Stimulated activated CD8-positive, alpha-beta memory T cell treated with anti-CD3 and anti-CD28 coated beads, Interleukin-12 subunit alpha, Interleukin-12 subunit beta, amount 100 ng/mL, for 24 hours (primary cell): ENCODE results near the gene THRB.

ENCODE experiments used
- DNase-seq: peaks from one replicate; pipeline ENCODE4 v3.0.0-alpha.2; 2020; ENCODE audit errors: extremely low read depth

The THRB gene

DNA sequence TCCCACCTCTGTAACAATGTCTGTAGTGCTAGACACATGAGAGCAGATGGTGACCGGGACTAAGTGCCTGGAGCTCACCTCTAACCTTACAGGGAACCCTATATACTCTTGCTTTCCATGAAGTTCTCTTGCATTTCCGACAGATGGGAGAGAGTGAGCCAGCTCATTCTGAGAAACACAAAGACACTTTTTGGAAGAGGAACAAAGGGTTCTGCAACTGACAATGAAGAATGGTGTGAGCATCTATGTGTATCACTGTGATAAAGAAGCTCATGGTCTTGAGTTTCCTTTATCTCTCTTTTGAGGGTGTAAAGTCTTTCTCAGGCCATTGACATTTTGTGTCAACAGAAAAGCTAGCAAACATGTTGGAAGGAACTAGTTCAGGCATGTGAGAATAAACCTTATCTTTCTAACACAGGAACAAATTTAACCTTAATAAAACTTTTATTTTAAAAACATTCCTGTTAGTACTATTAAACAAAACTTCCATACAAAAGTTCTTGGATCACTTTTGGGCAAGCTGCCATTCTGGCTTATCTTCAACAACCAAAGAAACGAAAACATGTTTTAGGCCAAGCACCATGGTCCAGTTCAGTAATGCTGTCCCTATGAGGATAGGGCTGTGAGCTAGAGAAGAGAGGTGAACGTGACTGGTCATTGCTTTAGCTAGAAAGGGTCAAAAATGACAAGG is 142.7 kb downstream of the THRB start:
- no peak for DNase-seq

DNA sequence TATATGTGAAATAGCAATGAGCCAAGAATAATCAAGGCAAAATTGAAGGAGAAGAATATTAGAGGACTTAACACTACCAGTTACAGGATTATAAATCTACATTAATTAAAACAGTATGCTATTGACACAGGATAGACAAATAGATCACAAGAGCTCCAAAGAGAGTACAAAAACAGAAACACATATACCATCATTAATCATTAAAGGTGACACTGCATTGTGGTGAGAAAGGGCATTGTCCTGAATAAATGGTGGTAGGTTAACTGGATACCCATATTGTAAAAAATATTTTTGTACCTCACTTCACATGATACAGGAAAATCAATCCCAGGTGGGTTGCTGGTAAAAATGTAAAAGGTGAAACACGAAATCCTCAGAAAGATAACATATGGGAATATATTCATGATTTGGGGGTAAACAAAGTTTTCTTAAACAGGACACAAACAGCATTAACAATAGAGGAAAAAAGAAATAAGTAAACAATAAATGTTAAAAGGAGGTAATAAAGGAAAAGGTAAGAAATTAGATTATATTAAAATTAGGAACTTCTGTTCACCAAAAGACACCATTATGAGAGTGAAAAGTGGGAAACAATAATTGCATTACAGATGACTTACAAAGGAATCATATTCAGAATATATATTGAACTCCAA is 145.2 kb downstream of the THRB start:
- no peak for DNase-seq

DNA sequence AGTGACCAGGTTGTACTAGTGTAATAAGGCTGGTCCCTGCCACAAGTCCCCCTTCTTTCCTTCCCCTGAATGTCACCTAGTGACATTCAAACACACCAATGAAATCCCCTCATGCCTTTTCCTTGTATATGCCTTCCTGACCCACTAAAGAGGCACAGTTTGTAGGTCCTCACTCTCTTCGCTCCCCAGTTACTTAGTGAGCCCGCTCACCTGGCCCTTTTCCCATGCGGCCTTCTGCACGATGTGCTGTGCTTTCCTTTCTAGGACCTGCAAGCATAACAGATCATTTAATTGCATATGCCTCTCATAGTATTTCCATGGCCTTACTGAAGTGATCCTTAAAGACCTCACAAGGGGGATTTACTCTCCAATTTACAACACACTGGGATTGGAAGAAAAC is 146.3 kb downstream of the THRB start:
- no peak for DNase-seq

DNA sequence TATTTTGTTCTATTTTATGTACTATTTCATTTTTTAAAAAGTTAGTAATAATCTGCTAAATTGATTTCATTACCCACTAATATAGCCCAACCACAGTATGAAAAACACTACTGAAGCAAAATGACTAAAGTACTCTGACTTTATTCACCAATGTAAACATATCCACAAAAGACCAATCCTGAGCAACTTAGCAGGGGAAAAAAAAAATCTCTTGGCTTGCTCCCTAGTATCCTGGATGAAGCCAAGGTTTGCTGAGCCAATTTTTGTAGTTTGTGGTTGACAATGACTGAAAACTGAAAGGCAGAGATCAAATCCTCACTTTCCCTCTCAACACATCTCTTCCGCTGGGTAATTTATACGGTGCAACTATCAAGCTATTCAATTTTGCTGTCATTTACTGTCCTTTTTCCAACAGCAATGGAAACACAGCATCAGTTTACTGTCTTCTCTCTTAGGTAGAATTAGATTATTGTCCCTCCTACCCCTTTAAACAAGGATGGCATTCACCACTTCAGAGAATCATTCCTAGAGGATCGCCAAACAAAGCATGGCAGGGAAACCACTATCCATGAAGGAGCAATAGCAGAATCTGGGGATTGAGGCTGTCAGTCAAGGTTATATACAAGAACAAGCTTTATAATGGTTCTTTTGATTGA is 149.7 kb downstream of the THRB start:
- no peak for DNase-seq

DNA sequence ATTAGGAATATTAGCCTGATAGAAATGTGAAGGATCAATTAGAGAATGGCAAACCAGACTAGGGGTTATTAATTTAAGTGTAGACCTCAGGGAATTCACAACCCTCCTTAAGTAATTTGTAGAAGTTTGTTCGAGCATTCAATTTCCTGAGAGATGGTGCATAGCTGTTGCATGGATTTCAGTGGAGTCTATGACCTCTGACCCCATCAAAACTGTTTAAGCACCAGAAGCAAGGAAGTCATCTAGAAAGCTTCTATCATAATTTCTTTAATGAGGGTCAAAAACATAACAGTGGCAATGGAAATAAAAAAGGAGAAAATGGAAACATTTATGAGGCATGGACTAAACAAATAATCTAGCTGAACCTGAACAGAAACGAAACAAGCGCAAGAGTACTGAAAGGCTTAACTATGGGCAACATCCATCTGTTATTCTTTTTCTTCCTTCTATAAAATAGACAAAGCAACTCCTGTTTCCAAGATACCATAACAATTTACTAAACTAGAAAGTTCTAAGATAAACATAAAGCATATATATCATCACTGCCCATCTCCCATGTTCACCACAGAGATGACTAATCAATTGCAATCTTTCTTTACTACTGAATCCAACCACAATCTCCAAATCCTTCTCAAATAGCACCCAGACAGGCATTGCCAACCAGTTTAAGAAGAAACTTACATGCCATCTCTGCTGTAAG is 151.4 kb downstream of the THRB start:
- no peak for DNase-seq

DNA sequence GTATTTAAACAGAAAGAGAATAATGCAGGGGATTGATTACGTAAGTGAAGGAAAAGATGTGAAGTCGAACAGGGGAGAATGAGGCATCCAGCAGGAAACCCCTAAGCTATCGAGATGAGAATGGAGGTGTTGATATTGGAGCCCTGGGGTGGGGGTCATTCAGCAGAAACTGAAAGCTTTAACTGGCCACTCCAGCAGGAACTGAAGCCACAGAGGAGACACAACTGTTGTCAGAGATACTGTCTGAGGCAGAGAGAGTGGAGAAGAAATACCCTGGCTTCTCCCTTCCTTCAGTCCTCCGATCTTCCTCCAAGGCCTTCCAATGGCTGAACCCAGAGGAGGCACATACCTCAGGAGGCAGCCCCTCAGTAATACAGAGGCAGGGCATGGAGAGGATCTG is 152.4 kb downstream of the THRB start:
- DNase-seq = no peak

DNA sequence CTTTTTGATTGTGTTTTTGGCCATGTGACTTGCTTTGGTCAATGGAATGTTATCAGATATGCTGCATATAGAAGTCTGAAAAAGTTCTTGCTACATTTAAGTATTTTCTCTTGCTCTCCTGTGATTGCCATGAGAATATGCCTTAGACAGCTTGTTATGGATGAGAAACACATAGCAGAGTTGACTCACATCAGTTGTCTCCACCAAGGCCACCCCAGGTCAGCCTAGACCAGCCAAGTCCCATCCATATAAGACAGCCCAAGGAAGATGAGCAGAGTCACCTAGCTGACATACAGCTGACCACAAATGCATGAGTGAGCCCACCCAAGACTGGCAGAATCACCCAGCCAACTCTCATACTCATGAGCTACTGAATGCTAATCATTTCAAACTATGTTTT is 153.0 kb downstream of the THRB start:
- DNase-seq = no peak

DNA sequence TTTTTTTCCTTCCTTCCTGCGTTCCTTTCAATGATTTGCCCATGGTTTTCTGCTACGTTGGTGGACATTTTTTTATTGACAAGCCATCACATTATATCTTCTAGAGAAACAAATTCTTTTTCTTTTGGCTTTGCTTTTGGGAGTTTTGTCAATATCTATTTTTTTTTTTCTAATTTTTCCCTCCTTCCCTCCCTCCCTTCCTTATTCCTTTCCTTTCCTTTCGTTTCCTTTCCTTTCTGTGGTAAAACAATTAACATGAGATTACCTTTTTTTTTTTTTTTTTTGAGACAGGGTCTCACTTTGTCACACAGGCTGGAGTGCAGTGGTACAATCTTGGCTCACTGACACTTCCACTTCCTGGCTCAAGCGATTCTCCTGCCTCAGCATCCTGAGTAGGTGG is 153.7 kb downstream of the THRB start:
- DNase-seq = no peak

DNA sequence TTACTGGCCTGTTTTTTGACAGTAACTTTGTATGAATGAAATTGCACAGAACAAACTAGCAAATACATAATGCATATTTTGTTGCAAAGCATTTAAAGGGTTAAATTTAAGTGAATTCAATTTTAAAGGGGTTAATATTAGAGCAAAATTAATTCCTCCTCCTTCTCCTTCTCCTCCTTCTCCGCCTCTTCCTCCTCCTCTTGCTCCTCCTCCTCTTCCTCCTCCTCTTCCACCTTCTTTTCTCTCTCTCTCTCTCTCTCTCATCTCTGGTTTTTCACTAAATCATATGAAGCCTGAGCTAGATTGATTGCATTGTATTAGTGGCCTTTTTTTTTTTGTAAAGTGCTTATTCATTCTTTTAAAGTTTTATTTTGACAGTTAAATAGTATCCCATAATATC is 154.5 kb downstream of the THRB start:
- no peak for DNase-seq

DNA sequence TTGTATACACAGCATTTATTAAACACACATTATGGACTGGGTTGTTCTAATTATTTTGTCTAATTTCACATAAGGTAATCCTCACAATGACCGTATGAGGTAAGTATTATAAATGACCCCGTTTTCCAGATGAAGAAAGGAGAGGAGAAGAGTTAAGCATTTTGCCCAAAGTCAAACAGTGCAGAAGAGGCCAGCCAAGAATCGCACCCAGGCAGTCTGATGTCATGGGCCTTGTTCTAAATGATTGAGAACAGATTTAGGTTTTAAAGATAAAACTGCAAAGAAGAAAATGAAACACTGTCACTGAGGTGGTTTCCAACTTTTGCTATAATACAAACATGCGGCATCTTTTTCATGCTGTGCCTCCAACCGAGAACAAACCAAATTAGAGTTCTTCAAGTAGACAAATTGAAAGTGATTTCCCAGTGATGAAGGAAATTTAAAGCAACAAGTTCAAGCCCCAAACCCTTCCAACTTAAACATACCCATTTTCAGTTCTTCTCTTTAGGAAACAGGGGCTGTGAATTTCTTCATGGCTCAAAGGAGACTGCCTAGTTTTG is 155.3 kb downstream of the THRB start:
- DNase-seq = no peak

DNA sequence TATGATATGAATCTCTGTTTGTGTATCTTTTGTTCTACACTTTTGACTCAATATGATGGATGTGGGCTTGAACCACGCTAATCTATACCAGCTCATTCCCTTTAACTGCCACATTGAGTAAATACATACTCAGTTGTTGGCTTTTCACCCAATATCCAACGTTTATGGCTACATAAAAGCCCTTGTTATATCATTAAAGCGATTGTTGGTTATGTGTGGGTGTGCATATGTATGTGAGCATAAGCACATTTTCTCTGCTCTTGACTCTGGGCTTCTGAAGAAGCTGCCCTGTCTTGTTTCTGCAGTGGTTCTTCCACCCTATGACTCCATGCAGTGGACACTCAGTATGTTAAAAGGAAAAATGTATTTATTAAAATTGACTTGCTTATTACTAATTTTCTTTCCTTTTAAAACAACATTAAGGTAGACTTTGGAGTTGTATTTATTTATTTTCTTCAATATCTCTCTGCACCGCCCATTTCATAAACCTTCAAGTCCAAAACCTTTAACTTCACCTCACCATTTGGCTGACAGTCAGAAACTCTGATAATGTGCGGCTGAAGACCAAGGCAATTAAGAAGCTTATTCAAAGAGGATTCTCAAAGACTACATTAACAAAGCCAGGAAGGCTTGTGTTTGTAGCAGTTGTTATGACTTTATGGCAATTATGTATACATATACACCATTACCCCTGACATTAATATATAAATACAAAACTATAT is 156.1 kb downstream of the THRB start:
- no peak for DNase-seq

DNA sequence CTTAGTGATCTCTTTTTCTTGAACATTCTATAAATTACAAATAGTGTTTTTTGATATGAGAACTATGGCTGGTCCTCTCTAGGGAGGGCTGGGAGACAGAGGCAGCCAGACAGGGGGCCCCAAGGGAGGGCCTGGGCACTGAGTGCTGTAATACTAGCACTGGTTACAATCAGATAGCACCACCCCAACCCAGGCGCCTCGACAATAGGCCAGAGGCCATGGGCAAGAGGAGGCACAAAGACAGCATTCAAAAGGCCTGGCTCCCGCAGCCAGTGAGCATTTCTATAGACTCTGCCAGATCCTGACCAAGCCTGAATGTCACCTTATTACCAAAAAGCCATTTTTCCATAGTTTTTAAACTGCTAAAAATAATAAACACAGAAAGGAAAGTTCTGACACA is 158.5 kb downstream of the THRB start:
- DNase-seq = no peak

DNA sequence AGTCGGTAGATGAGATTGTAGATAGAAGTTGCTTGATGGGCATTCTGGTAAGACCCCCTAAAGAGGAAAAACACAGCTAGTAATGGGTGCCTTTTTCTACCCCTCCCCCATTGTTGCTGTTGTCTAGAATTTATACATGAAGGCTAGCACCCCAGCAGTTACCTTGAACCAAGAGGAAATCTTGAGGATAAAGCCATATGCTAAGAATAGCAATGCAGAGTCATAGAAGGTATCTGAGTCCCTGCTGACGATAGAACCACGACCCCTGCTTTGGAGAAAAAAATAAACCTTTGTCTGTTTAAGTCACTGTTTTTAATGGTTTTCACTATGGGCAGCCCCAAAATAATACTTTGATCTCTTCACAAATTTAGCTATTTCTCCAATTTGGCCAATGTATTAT is 162.6 kb downstream of the THRB start:
- DNase-seq = no peak

DNA sequence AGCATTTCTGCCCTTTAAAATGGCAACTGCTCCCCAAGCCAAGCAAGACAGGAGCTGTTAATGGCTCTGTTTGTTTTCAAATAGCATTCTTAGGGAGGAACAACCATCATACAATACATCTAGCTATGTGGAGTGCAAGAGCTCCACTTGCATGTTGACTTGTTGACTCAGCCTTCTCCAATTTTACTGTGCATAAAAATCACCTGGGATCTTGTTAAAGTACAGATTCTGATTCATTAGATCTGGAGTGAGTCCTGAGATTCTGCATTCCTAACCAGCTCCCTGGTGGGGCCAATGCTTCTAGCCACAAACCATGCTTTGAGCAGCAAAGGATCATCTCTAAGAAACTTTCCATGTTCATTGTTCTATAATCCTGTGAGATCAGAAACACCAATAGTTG is 171.4 kb downstream of the THRB start:
- no peak for DNase-seq

DNA sequence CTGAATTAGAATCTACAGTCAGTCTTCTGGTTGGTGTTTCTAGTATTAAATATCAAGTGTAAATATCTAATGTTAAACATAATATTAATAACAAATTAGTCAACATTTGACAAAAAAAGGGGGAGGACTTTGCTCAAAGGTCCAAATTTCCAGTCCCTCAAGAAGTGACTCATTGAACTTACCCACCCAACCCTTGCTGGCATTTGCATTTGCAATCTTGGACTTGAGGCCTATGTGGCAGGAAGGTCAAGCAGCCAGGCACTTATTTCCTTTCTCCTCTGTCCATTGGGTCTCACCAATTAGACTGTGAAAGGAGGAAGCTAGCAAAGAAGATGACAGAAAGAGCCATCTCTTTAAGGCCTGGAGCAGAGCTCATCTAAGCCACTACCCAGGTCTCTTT is 174.0 kb downstream of the THRB start:
- no peak for DNase-seq

DNA sequence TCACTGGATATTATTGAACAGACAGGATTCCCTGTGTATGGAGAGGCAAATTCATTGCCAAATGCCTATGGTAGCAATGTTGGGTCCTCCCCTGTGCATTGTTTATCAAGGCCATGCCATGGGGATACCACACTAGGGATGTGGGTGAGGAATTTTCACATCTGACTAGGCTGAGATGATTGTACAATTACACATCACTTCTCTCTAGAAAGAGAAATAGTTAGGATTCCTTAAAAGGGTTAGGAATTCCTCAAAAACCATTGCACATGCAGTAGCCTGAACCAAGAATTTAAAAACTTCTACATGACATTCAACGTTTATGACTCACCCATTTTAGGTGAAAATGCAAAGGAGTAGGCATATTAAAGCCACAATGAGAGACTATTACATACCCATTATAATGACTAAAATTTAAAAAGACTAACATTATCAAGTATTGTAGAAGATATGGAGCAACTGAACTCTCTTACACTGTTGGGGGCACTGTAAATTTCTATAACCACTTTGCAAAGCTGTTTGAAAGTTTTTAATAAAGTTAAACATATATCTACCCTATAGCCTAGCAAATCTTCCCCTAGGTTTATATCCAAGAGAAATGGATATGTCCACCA is 175.9 kb downstream of the THRB start:
- no peak for DNase-seq

DNA sequence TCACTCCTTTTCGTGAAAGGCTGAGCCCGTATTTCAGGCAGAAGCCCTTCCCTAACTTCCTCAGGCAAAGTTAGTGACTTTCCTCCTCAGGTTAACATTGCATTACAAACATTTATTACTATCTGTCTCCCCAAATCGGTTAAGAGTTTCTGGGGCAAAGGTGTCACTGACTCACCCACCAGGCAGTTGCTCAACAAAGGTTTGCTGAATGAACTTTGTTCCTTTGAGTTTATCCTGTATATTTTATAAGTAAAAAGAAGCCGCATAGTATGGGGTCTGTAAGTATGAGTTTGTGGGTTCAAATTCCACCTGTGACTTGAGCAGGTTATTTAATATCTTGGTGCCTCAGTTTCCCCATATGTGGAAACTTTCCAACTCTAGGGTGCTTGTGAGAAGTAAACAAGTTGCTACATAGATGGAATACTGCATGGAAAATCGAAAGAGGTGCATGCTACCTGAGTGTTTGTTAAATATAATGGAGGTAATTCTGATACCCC is 177.7 kb downstream of the THRB start:
- no peak for DNase-seq

DNA sequence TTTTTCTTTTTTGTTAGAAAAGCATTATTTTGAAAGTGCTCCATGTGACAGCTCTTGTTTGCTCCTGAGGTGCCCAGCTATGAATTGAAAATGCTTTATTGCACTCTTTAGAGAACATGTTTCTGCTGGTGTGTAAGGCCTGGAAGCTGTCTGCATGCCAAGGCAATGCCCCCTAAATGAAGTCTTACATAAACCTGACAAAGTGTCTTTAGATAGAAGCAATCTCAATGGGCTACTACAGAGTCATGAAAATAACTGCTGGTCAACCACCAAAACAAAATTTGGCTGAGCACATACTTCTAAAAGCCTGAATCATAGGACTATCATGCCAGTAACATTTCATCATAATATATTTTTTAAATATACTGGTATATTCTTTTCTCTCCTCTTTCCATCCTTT is 178.7 kb downstream of the THRB start:
- no peak for DNase-seq

DNA sequence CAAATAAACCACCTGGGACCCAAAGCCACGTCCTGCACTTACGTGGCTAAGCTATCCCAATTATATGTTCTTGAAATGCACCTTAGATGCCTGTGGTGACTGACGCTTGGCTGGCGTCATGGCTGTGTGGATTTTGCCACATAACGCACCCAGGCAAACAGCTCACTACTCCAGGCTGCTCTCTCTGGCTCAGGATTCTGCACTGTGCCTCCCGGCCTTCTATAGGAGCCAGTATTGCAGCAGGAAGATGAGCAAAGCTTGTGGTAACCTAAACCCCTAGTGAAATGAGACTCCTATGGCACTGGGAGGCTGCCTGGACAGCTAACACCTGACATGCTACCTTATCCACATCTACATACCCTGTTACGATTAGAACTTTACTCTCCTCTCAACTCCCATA is 179.3 kb downstream of the THRB start:
- no peak for DNase-seq

DNA sequence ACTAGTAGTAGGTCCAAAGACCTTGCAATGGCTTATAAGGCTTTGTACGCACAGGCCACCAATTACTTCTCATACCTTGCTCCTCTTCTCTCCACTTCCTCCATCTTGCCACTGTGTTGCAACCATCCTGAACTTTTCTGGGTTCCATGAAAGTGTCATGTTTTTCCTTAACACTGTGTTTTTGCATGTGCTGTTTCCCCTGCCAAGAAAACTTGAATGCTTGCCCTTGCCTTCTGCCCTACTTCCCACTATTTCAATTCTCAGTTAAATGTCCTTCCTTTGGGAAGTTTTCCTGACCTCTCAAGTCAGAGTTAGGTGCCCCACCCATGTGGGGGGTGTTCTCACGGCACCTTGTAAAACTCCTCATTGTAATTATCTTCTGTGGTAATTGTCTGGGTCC is 182.8 kb downstream of the THRB start:
- no peak for DNase-seq

DNA sequence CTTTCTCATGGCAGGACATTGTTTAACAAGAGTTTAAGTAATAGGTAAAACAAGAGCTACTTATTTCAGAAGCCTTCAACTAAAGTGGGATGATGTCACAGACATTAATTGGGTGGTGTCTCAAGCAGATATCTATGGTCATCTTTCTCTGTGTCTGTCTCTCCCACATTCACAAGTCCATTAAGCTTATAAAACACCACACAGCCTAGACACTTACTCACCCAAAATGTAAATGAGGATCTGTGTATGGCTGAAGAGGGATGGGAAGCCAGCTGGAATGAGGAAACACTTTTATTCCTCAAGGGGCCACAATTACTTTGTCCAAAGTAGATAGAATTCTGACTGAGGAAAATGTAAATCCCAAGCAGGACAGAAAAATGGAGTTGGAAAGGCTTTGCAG is 183.8 kb downstream of the THRB start:
- DNase-seq = no peak
